ENCODE results near the gene CD81.

GRCh38 chr11:2394818-2395105, 17.7 kb downstream of the CD81 start:
- TF ChIP-seq CTCF (IDR thresholded peaks at IDR 0.05) (no peak), ZFX (IDR thresholded peaks at IDR 0.05; ENCODE audit: borderline replicate concordance) (no peak)

All from 22Rv1 (cell line).